Measurements from ENCODE around the gene C18orf54. TPM values are rescaled to one million over a fixed set of nuclear protein-coding genes. Genes with fewer than 3 reads are reported as not detected.

The C18orf54 gene
- polyA plus RNA-seq, 2 of the 4 experiments (the other 2 are of a cell fraction) = 2.8 to 6.5 TPM

DNA sequence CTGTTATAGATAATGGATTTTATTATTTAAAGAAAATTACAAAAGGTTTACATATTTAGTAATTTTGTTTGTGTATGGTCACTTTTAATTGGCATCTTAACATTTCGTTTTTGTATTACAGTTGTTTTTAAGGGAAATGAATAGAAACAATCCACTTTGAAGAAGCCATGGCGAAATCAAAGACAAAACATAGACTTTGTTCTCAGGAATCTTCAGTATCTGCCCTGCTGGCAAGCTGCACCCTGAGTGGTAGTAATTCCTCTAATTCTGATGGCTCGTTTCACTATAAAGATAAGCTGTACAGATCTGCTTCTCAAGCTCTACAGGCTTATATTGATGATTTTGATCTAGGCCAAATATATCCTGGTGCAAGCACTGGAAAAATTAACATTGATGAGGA is 2.7 kb downstream of the C18orf54 start:
- Histone ChIP-seq H3K4me3 (no peak overlapping the region), H3K27ac (no peak overlapping the region), H3K4me1 (0 out of 3 replicates have a peak, but pooled peaks cover 4% of the 10 kb centered on the region), H3K9me3 (no peaks in the 10 kb centered on the region), H3K4me2 (no peak overlapping the region)
- 86% methylated on average over 3 of the region's 3 CpGs for WGBS (ENCODE audit: missing lambda C conversion rate)
- no peak for DNase-seq (ENCODE audit: low read depth in 1 of 2, low spot score in 1 of 2)
- no peak for ATAC-seq
- CTCF ChIA-PET = no interaction called here
- FAIRE-seq = no peak
- no peak for TF ChIP-seq CEBPB (IDR thresholded peaks at IDR 0.05)
- no peak for TF ChIP-seq JUNB (IDR thresholded peaks at IDR 0.05)
- no peak for TF ChIP-seq ZNF302 (CRISPR knock-in tag; IDR thresholded peaks at IDR 0.05)
- TF ChIP-seq ZSCAN20 (CRISPR knock-in tag; IDR thresholded peaks at IDR 0.05) = no peak
- TF ChIP-seq RNF2 (IDR thresholded peaks at IDR 0.05; ENCODE audit: borderline replicate concordance, low read depth) = no peak
- TF ChIP-seq PHF8 (IDR thresholded peaks at IDR 0.05; ENCODE audit: borderline replicate concordance, low read depth) = no peak
- TF ChIP-seq EHF (CRISPR knock-in tag; IDR thresholded peaks at IDR 0.05) = no peak
- no peak for TF ChIP-seq HDAC2 (IDR thresholded peaks at IDR 0.05)
- TF ChIP-seq ESRRA (IDR thresholded peaks at IDR 0.05; ENCODE audit: borderline replicate concordance, low read length) = no peak
- TF ChIP-seq, protein P1, sequence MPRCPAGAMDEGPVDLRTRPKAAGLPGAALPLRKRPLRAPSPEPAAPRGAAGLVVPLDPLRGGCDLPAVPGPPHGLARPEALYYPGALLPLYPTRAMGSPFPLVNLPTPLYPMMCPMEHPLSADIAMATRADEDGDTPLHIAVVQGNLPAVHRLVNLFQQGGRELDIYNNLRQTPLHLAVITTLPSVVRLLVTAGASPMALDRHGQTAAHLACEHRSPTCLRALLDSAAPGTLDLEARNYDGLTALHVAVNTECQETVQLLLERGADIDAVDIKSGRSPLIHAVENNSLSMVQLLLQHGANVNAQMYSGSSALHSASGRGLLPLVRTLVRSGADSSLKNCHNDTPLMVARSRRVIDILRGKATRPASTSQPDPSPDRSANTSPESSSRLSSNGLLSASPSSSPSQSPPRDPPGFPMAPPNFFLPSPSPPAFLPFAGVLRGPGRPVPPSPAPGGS (IDR thresholded peaks at IDR 0.05) = no peak
- TF ChIP-seq JUN (IDR thresholded peaks at IDR 0.05) = no peak
- TF ChIP-seq TFCP2L1 (CRISPR knock-in tag; IDR thresholded peaks at IDR 0.05) = no peak
- no peak for TF ChIP-seq HEYL (CRISPR knock-in tag; IDR thresholded peaks at IDR 0.05)
- no peak for TF ChIP-seq NFE2L2 (conservative IDR thresholded peaks at IDR 0.05; ENCODE audit: low read length)
- TF ChIP-seq FOXS1 (CRISPR knock-in tag; IDR thresholded peaks at IDR 0.05) = no peak
- TF ChIP-seq KDM1A (IDR thresholded peaks at IDR 0.05; ENCODE audit: low read depth) = no peak
- TF ChIP-seq RAD21 (conservative IDR thresholded peaks at IDR 0.05 in 1 of 2, IDR thresholded peaks at IDR 0.05 in 1 of 2) = no peak
- TF ChIP-seq HOXB13 (CRISPR knock-in tag; IDR thresholded peaks at IDR 0.05; ENCODE audit: low read depth) = no peak
- TF ChIP-seq FOSL2 (IDR thresholded peaks at IDR 0.05) = no peak
- no peak for TF ChIP-seq FOSL2 (CRISPR knock-in tag; IDR thresholded peaks at IDR 0.05)
- TF ChIP-seq CBX8 (IDR thresholded peaks at IDR 0.05) = no peak
- POLR2A ChIA-PET = no interaction called here

DNA sequence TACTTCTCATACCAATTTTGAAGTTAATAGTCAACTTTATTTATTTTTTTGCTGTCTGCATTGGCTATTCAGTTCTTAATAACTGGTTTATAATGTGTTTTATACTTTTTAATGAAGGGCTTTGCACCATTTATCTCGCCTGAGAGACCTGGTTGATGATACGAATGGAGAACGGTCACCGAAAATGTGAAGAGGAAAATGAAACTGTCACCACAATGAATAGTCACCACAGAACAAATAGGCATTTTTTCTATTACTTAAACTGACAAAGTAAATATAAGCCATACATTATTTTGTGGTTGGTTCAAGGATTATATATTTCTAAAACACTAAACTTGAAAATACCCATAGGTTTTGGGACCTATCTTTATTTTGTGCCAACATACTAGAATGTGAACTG is 20.4 kb downstream of the C18orf54 start:
- ATAC-seq (no peak), DNase-seq (ENCODE audit: low read depth in 1 of 2, low spot score in 1 of 2) (no peak), FAIRE-seq (no peak)
- TF ChIP-seq JUN (IDR thresholded peaks at IDR 0.05) (no peak), RFX5 (IDR thresholded peaks at IDR 0.05) (no peak), HOXB13 (CRISPR knock-in tag; IDR thresholded peaks at IDR 0.05; ENCODE audit: low read depth) (no peak), ZSCAN20 (CRISPR knock-in tag; IDR thresholded peaks at IDR 0.05) (no peak), FOSL2 (IDR thresholded peaks at IDR 0.05) (no peak), FOSL2 (CRISPR knock-in tag; IDR thresholded peaks at IDR 0.05) (no peak), MYC (IDR thresholded peaks at IDR 0.05; ENCODE audit: borderline replicate concordance, low read length) (no peak), CBX8 (IDR thresholded peaks at IDR 0.05) (no peak), CEBPB (IDR thresholded peaks at IDR 0.05) (no peak), PHF8 (IDR thresholded peaks at IDR 0.05; ENCODE audit: borderline replicate concordance, low read depth) (no peak), KDM5A (IDR thresholded peaks at IDR 0.05) (no peak), FOSB (CRISPR knock-in tag; IDR thresholded peaks at IDR 0.05) (no peak), EHF (CRISPR knock-in tag; IDR thresholded peaks at IDR 0.05) (no peak), MAFK (IDR thresholded peaks at IDR 0.05; ENCODE audit: partially characterized antibody) (no peak)
- TF ChIP-seq, protein P2, sequence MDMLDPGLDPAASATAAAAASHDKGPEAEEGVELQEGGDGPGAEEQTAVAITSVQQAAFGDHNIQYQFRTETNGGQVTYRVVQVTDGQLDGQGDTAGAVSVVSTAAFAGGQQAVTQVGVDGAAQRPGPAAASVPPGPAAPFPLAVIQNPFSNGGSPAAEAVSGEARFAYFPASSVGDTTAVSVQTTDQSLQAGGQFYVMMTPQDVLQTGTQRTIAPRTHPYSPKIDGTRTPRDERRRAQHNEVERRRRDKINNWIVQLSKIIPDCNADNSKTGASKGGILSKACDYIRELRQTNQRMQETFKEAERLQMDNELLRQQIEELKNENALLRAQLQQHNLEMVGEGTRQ (IDR thresholded peaks at IDR 0.05) = no peak
- Histone ChIP-seq H3K4me2 (no peak overlapping the region), H3K4me1 (no peaks in the 10 kb centered on the region), H3K9me3 (no peaks in the 10 kb centered on the region), H3K4me3 (no peak overlapping the region), H3K27ac (no peak overlapping the region)
- ChIA-PET POLR2A (no interaction called here), CTCF (no interaction called here)
- 95% methylated on average over 4 of the region's 4 CpGs for WGBS (ENCODE audit: missing lambda C conversion rate)
